Endothelial cell (in vitro differentiated cells): ENCODE measurements around the gene MAD1L1. TPM values are rescaled to one million over a fixed set of nuclear protein-coding genes. Genes with fewer than 3 reads are reported as not detected.

ENCODE experiments used
- DNase-seq: peaks from one replicate; pipeline ENCODE4 v3.0.0; 2021; ENCODE audit warnings: low spot score
- H3K27ac Mint-ChIP-seq: one replicate; pipeline ENCODE4 v1.8.0; 2021; ENCODE audit warnings: mixed read lengths, inconsistent platforms; ENCODE audit not compliant: unreplicated experiment
- H3K27me3 Mint-ChIP-seq: one replicate; pipeline ENCODE4 v1.8.0; 2021; ENCODE audit warnings: mild to moderate bottlenecking, moderate library complexity, mixed read lengths, inconsistent platforms; ENCODE audit not compliant: unreplicated experiment
- H3K36me3 Mint-ChIP-seq: one replicate; pipeline ENCODE4 v1.8.0; 2021; ENCODE audit warnings: mild to moderate bottlenecking, low read depth, mixed read lengths, inconsistent platforms; ENCODE audit not compliant: unreplicated experiment
- H3K4me1 Mint-ChIP-seq: one replicate; pipeline ENCODE4 v1.8.0; 2021; ENCODE audit warnings: mild to moderate bottlenecking, mixed read lengths, inconsistent platforms; ENCODE audit not compliant: unreplicated experiment
- H3K4me3 Mint-ChIP-seq: one replicate; pipeline ENCODE4 v1.8.0; 2021; ENCODE audit warnings: mild to moderate bottlenecking, mixed read lengths, inconsistent platforms; ENCODE audit not compliant: unreplicated experiment
- H3K9me3 Mint-ChIP-seq: one replicate; pipeline ENCODE4 v1.8.0; 2021; ENCODE audit warnings: mixed read lengths, inconsistent platforms; ENCODE audit not compliant: unreplicated experiment
- total RNA-seq: library from RNA; stranded (reverse); fragmentation: NEBNext Ultra II Directional; extraction: Animal tissue kit (Norgen Biotek cat#: 25700); gene quantifications from one replicate; pipeline ENCODE4 v1.2.1, GENCODE V29; 2021; ENCODE audit not compliant: unreplicated experiment
- TF ChIP-seq, protein P1 (sequence below): fragments of 200-600 bp; sonication (generic); IDR thresholded peaks from one replicate; pipeline ENCODE4 v1.5.0; 2021; ENCODE audit warnings: antibody characterized with exemption; ENCODE audit not compliant: unreplicated experiment

MAD1L1 gene
- total RNA-seq, 1 donor from 2014 or later: 43.3 TPM

DNA sequence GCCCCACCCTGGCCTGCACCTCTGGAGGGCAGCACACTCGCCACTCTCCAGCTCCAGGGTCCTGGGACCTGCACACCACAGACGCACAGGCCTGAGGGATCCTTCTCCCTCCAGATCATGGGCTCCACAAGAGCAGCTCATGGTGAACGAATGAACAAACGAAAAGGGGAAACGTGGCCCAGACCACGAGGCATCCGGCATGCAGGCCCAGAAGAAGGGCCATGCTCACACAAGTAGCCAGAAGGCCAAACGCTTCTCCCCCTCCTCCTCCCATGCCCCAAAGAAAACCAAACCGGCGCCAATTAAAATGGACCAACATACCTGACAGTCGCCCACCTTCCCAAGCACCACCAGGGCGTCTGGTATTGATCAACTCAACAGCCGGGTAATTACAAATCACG, 30.4 kb downstream of the MAD1L1 start:
- Mint-ChIP-seq H3K9me3 (no peaks in the 10 kb centered on the region), H3K4me3 (no peak overlapping the region), H3K27ac (no peak overlapping the region)

DNA sequence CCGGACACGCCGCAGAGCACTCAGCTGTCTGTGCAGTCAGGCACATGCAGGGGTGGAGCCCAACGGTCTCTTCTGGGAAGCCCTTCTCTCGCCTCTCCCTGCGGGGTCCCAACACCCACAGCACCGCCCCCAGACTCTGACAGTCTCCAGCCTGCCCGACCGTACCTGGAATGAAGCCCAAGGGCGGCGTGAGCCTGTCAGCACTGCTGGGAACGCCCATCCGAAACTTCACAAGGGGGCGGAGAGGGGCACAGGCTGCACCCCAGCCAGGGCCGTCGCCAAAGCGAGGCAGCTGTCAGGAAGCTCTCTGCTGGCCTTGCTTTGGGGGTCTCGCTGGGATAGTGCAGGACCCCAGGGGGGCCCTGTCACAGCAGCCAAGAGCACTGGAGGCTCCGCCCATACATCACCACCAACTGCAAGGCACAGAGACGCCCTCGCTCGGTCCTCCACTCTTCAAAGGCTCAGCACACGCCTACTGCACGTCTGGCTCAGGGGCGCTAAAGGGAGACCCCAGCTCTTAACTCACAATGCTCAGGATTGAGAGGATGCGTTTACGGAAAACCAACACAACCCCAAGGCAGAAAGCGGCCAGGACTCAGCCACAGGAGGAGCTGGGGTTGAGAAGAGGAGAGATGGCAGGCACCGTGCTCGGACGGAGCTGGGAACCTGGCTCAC, 30.9 kb downstream of the MAD1L1 start:
- no peak for DNase-seq
- no peaks in the 10 kb centered on the region for H3K9me3 Mint-ChIP-seq
- no peak overlapping the region for H3K27ac Mint-ChIP-seq
- peaks cover 9% of the 10 kb centered on the region for H3K27me3 Mint-ChIP-seq
- TF ChIP-seq, protein P1, sequence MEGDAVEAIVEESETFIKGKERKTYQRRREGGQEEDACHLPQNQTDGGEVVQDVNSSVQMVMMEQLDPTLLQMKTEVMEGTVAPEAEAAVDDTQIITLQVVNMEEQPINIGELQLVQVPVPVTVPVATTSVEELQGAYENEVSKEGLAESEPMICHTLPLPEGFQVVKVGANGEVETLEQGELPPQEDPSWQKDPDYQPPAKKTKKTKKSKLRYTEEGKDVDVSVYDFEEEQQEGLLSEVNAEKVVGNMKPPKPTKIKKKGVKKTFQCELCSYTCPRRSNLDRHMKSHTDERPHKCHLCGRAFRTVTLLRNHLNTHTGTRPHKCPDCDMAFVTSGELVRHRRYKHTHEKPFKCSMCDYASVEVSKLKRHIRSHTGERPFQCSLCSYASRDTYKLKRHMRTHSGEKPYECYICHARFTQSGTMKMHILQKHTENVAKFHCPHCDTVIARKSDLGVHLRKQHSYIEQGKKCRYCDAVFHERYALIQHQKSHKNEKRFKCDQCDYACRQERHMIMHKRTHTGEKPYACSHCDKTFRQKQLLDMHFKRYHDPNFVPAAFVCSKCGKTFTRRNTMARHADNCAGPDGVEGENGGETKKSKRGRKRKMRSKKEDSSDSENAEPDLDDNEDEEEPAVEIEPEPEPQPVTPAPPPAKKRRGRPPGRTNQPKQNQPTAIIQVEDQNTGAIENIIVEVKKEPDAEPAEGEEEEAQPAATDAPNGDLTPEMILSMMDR: no peak
- H3K4me3 Mint-ChIP-seq: no peak overlapping the region
- no peaks in the 10 kb centered on the region for H3K4me1 Mint-ChIP-seq
- peaks cover 18% of the 10 kb centered on the region for H3K36me3 Mint-ChIP-seq

More for the DNA sequence above, 30.4 kb downstream of the MAD1L1 start:
- Mint-ChIP-seq H3K36me3 (peaks cover 18% of the 10 kb centered on the region), H3K4me1 (no peaks in the 10 kb centered on the region), H3K27me3 (peaks cover 7% of the 10 kb centered on the region)
- DNase-seq: no peak
- TF ChIP-seq, protein P1: no peak

DNA sequence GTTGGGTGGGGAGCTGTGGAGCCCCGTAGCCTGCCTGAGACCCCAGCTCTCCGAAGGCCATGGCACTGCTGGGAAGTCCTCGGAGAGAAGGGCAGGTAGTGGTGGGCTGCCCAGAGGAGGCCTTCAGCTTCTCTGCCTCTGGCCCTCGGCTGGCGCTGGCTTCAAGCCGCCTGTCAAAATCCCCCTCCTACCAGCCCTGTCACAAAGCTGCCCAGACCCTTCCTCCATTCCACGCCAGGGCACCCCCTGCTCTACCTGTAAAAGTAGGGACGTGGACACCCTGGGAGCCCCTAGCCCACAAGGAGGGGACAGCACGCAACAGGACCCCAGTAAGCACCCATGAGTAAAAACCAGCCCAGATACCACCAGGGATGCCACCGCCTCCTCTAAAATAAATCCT, 31.6 kb downstream of the MAD1L1 start:
- DNase-seq: no peak
- H3K9me3 Mint-ChIP-seq: no peaks in the 10 kb centered on the region
- TF ChIP-seq, protein P1: no peak
- no peak overlapping the region for H3K4me3 Mint-ChIP-seq
- no peak overlapping the region for H3K27ac Mint-ChIP-seq
- H3K36me3 Mint-ChIP-seq: peaks cover 22% of the 10 kb centered on the region
- H3K27me3 Mint-ChIP-seq: peaks cover 9% of the 10 kb centered on the region
- H3K4me1 Mint-ChIP-seq: no peaks in the 10 kb centered on the region

DNA sequence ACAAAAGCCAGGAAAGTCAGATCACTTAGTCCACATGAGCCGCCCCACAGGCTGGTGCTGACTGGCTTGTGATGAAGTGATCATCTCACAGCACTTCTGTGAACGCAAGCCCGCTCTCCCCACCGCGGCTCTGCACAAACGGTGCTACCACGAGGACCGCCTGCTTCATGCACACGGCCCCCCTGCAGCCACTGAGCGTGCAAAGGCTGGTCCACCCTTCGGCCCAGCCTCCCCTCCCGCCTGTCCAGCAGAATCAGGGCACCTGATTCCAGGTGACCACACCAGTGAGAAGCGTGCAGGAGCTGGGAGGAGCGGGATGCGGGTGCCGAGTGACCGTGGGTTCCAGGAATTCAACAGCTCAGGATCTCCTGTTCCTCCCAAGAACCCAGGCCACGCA, 32.2 kb downstream of the MAD1L1 start:
- Mint-ChIP-seq H3K27me3 (peaks cover 9% of the 10 kb centered on the region), H3K27ac (no peak overlapping the region), H3K4me1 (no peaks in the 10 kb centered on the region), H3K4me3 (no peak overlapping the region), H3K9me3 (no peaks in the 10 kb centered on the region), H3K36me3 (peaks cover 27% of the 10 kb centered on the region)
- DNase-seq: no peak
- TF ChIP-seq, protein P1: no peak

DNA sequence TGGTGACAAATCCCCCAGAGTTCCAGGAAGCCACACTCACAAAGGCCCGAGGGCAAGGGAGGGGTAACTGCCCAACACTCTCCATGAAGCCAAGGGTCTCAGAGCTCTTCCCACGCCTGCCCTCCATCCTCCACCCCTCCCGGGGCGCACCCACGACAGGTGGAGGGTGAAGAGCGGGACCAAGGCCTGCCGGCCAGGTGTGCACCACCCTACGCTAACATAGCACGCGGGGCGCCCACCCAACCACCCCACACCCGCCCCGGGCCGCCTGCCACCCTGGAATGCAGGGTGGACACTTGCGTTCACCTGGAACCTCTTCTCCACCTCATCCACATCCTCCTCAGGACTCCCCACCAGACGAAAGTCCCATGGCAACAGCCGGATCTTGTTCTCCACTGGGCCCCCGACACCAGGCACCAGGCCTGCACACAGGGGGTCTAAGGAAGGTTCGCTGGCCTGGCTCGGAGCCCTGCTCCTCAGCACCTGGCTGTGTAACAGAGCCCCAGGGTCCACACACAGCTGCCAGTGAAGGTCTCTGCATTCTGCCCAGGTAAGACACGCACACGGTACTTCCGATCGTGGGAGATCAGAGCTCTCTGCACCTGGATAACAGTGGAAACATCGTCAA, 32.7 kb downstream of the MAD1L1 start:
- Mint-ChIP-seq H3K9me3 (no peaks in the 10 kb centered on the region), H3K4me1 (no peaks in the 10 kb centered on the region), H3K27ac (no peak overlapping the region), H3K4me3 (no peak overlapping the region), H3K36me3 (peaks cover 31% of the 10 kb centered on the region), H3K27me3 (peaks cover 9% of the 10 kb centered on the region)
- no peak for DNase-seq
- TF ChIP-seq, protein P1: no peak
